ENCODE data around the gene PGGHG. TPM values are rescaled to one million over a fixed set of nuclear protein-coding genes. Genes with fewer than 3 reads are reported as not detected.

Gene PGGHG
- total RNA-seq, 4 donors from 2014 or later: 13.3 to 23.7 (median 18.8) TPM

DNA sequence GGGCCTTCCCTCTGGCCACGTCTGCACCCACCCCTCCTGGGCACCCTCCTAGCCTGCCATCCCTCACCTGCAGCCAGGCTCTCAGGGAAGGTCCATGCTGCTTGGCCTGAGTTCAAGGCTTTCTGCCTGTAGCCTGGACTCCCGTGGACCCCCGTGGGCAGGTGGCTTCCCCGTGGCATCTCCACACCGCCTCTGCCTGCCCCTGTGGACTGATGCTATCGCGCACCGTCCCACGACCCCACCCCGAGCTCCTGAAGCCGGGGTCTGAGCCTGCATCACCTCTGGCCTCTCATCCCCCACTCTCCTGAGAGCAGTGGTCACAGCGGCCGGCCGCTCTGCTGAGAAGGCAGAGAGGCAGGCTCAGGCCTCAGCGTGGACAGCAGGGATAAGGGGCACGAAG lies 5.9 kb downstream of the PGGHG start:
- intact Hi-C loops (cut with DNase I): no loop called here
- 95% methylated on average over 11 of the region's 16 CpGs for WGBS
- peaks cover 3 to 26% (median 22%) of the 10 kb centered on the region in 4 donors for H3K4me1 ChIP-seq

DNA sequence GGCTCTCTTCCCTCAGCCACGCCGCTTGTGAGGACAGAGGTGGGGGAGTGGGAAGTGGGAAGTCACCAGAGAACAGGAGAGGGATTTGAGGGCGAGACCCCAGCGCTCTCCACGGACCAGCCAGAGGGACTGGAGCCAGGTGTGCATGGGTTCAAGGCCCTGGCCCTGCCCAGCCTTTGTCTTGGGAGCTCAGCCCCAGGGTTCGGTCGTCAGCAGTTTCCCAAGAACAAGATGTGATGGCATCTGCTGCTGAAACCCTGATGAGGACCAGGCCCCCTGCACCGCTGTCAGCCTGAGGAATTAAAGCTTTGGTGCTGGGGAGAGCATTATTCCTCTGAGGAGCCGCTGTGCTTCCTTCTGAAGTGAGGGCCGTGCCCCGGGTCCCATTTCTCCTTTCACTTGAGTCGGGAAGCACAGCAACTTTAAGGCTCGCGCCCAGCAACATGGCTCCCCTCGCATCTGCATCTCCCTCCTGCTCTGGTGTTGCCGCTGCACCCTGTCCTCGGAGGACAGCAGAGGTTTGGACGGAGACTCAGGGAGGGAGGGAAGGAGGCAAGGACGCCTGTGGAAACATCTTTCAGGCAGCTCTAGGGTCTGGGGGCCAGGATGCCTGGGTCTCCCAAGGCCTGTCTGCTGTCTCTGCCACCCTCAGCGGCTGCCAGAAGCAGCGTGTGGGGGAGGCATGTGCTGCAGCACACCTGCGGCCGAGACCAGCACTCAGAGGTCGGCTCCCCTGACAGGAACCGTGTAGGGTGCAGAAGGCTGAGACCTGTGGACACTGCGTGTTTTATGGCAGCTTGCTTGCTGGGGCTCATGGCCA lies 6.6 kb downstream of the PGGHG start:
- WGBS: 86% methylated on average over 21 of the region's 26 CpGs
- Histone ChIP-seq H3K27me3 (peaks cover 0 to 50% (median 22%) of the 10 kb centered on the region in 4 donors), H3K36me3 (peaks cover 0 to 32% (median 17%) of the 10 kb centered on the region in 4 donors), H3K27ac (replicated peaks in 1 of 4) (no peak overlapping the region), H3K4me3 (no peak overlapping the region), H3K4me1 (peaks cover 0 to 23% (median 17%) of the 10 kb centered on the region in 4 donors), H3K9me3 (no peaks in the 10 kb centered on the region)
- no peak for TF ChIP-seq POLR2AphosphoS5 (IDR thresholded peaks at IDR 0.05)
- no peak for TF ChIP-seq EP300 (IDR thresholded peaks at IDR 0.05)
- TF ChIP-seq, protein P1, sequence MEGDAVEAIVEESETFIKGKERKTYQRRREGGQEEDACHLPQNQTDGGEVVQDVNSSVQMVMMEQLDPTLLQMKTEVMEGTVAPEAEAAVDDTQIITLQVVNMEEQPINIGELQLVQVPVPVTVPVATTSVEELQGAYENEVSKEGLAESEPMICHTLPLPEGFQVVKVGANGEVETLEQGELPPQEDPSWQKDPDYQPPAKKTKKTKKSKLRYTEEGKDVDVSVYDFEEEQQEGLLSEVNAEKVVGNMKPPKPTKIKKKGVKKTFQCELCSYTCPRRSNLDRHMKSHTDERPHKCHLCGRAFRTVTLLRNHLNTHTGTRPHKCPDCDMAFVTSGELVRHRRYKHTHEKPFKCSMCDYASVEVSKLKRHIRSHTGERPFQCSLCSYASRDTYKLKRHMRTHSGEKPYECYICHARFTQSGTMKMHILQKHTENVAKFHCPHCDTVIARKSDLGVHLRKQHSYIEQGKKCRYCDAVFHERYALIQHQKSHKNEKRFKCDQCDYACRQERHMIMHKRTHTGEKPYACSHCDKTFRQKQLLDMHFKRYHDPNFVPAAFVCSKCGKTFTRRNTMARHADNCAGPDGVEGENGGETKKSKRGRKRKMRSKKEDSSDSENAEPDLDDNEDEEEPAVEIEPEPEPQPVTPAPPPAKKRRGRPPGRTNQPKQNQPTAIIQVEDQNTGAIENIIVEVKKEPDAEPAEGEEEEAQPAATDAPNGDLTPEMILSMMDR (IDR thresholded peaks at IDR 0.05): no peak
- no peak for TF ChIP-seq POLR2A (IDR thresholded peaks at IDR 0.05; ENCODE audit: low read depth)
- no peak for DNase-seq (ENCODE audit: extremely low spot score)
- intact Hi-C loops (cut with DNase I): no loop called here

More for the DNA sequence above, 5.9 kb downstream of the PGGHG start:
- Histone ChIP-seq H3K4me3 (no peak overlapping the region), H3K27ac (replicated peaks in 1 of 4) (no peak overlapping the region), H3K9me3 (no peaks in the 10 kb centered on the region), H3K27me3 (peaks cover 0 to 42% (median 16%) of the 10 kb centered on the region in 4 donors), H3K36me3 (peaks cover 0 to 32% (median 17%) of the 10 kb centered on the region in 4 donors)
- TF ChIP-seq, protein P1 (IDR thresholded peaks at IDR 0.05): no peak
- TF ChIP-seq POLR2AphosphoS5 (IDR thresholded peaks at IDR 0.05): no peak
- TF ChIP-seq POLR2A (IDR thresholded peaks at IDR 0.05; ENCODE audit: low read depth): no peak
- no peak for TF ChIP-seq EP300 (IDR thresholded peaks at IDR 0.05)
- no peak for DNase-seq (ENCODE audit: extremely low spot score)

DNA sequence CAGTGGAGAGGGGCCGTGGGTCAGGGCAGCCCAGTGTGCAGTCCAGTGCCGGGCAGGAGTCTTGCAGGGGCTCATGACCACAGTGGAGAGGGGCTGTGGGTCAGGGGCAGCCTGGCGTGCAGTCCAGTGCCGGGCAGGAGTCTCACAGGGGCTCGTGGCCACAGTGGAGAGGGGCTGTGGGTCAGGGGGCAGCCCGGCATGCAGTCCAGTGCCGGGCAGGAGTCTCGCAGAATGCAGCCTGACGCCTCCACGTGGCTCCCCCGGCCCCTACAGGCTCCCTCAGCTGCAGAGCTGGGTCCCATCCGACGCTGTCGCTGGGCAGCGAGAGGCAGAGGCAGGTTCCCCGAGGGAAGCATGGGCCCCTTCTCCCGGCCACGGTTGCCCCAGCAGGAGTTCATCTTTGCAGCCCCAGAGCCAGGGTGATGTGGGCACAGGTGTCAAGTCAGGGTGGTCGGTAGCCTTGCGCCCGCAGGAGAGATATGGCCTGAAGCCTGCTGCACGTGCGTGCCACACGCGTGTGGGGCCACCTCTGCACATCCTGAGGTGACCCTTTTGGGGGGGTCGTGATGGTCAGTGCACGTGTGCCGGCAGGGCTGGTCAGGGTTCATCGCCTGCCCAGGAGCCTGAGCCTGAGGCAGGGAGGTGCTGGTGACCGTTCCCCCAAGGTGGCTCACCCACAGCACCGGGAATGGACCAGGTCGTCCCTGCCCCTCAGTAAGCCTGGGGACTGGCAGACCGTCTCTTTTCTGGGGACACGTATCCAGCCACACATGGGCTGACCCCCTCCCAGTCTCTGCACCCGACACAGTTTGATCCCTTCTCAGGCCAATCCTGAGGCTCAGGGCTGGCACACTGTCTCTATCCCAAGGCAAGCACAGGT lies 7.5 kb downstream of the PGGHG start:
- DNase-seq (ENCODE audit: extremely low spot score): no peak
- Histone ChIP-seq H3K27ac (replicated peaks in 1 of 4) (no peak overlapping the region), H3K36me3 (peaks cover 0 to 32% (median 17%) of the 10 kb centered on the region in 4 donors), H3K27me3 (peaks cover 0 to 59% (median 22%) of the 10 kb centered on the region in 4 donors), H3K4me1 (peaks cover 0 to 21% (median 14%) of the 10 kb centered on the region in 4 donors), H3K9me3 (no peaks in the 10 kb centered on the region), H3K4me3 (no peak overlapping the region)
- WGBS: 81% methylated on average over 17 of the region's 35 CpGs
- intact Hi-C loops (cut with DNase I): no loop called here
- TF ChIP-seq EP300 (IDR thresholded peaks at IDR 0.05) (no peak), POLR2AphosphoS5 (IDR thresholded peaks at IDR 0.05) (no peak), POLR2A (IDR thresholded peaks at IDR 0.05; ENCODE audit: low read depth) (no peak)
- TF ChIP-seq, protein P1 (IDR thresholded peaks at IDR 0.05): no peak

DNA sequence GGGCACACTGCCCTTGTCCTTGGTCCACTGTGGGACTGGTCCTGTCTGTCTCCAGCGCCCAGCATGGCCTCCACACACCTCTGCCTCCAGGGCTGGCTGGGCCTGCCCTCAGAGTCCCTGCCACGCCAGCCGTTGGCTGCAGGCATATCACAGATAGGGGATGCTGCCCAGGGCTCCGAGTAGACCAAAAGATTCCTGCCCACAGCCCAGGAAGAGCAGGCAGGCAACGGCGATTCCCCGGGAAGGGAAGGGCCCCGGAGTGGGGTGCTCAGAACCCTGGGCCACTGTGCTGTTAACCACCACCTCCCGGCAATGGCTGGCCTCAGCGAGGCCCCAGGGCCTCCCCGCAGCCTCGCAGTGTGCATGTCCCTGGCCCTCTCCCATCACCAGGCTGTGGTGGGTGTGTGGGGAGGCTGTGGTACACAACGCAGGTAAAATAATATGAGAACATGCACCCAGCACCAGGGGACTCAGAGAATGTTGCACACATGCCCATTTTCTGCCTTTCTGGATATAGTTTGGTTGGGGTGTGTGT lies 8.2 kb downstream of the PGGHG start:
- Histone ChIP-seq H3K9me3 (no peaks in the 10 kb centered on the region), H3K36me3 (peaks cover 0 to 28% (median 15%) of the 10 kb centered on the region in 4 donors), H3K4me3 (no peak overlapping the region), H3K27ac (replicated peaks in 1 of 4) (no peak overlapping the region), H3K4me1 (peaks cover 0 to 21% (median 14%) of the 10 kb centered on the region in 4 donors), H3K27me3 (peaks cover 0 to 62% (median 22%) of the 10 kb centered on the region in 4 donors)
- DNase-seq (ENCODE audit: extremely low spot score): no peak
- intact Hi-C loops (cut with DNase I): no loop called here
- 65% methylated on average over 12 of the region's 13 CpGs for WGBS
- TF ChIP-seq EP300 (IDR thresholded peaks at IDR 0.05) (no peak), POLR2A (IDR thresholded peaks at IDR 0.05; ENCODE audit: low read depth) (no peak), POLR2AphosphoS5 (IDR thresholded peaks at IDR 0.05) (no peak)
- TF ChIP-seq, protein P1 (IDR thresholded peaks at IDR 0.05): no peak

Measured in esophagus muscularis mucosa (tissue), 4 donors.